HepG2 (cell line): ENCODE data around the gene SGMS1. TPM values are rescaled to one million over a fixed set of nuclear protein-coding genes. Genes with fewer than 3 reads are reported as not detected.
A peak's percentile ranks its signal among the peaks of the same experiment; 100 is the strongest.

Source experiments
- ATAC-seq: fragments of 200-7000 bp; cut with Tn5 transposase; 3 replicates; pipeline ENCODE4 v1.9.1; 2020; ENCODE audit warnings: mild to moderate bottlenecking, moderate library complexity
- BruUV-seq: library from RNA; stranded (reverse); fragments of 400-500 nt; replicated peaks from 2 replicates; lab custom pipeline; 2021; lab: Mats Ljungman, UMichigan
- CTCF ChIA-PET: fragments of 300-600 bp; formaldehyde crosslinking; extraction: SDS; loops from one replicate; lab custom pipeline; 2021; ENCODE audit warnings: low total read pairs, inconsistent platforms, low intra/inter-chr PET ratio; lab: Yijun Ruan, JAX
- POLR2A ChIA-PET: fragments of 350-600 bp; sonication (Branson Sonifier 250); formaldehyde crosslinking; loops from one replicate; lab custom pipeline; 2020; ENCODE audit warnings: antibody characterized with exemption, inconsistent platforms; lab: Yijun Ruan, JAX
- DNase-seq: peaks from one replicate; pipeline ENCODE4 v3.0.0-alpha.2; 2015; ENCODE audit warnings: low spot score
- FAIRE-seq: peaks from 3 replicates; lab custom pipeline; 2011; peaks lifted over from hg19 to GRCh38; lab: Jason Lieb, UNC
- H2AFZ ChIP-seq: one replicate; pipeline ENCODE4 v1.6.1; 2011; ENCODE audit warnings: low read length, inconsistent platforms
- H3K27ac ChIP-seq: fragments of 300-600 bp; 3 replicates; pipeline ENCODE4 v1.8.0; 2011; ENCODE audit warnings: mixed run types, mild to moderate bottlenecking, mixed read lengths, low read length, inconsistent platforms; ENCODE audit not compliant: insufficient read depth; ENCODE audit errors: extremely low read length
- H3K27me3 ChIP-seq, 2 experiments: fragments of 200-600 bp in 1 of 2; 2 replicates in 1 of 2; 3 replicates in 1 of 2; pipeline versions ENCODE4 v1.6.0 to v1.8.0; 2011; ENCODE audit warnings: low read length in 2 of 2, mild to moderate bottlenecking in 2 of 2, moderate library complexity in 2 of 2, inconsistent platforms in 1 of 2; ENCODE audit not compliant: insufficient read depth in 2 of 2, control insufficient read depth in 1 of 2
- H3K36me3 ChIP-seq, 2 experiments: fragments of 200-600 bp in 1 of 2; replicated peaks in 1 of 2; 2 replicates in 1 of 2; 3 replicates in 1 of 2; pipeline versions ENCODE4 v1.5.1 to v1.8.0; 2011; ENCODE audit warnings: low read length in 2 of 2, inconsistent platforms in 1 of 2; ENCODE audit not compliant: insufficient read depth in 2 of 2, control insufficient read depth in 1 of 2
- H3K4me1 ChIP-seq: 2 replicates; pipeline ENCODE4 v1.5.1; 2012; ENCODE audit warnings: low read length, inconsistent platforms; ENCODE audit not compliant: insufficient read depth
- H3K4me2 ChIP-seq: 2 replicates; pipeline ENCODE4 v1.6.0; 2011; ENCODE audit warnings: low read depth, low read length, inconsistent platforms
- H3K4me3 ChIP-seq, 3 experiments: fragments of 200-600 bp in 1 of 3; sonication (generic), shearing (Covaris generic) in 1 of 3; replicated peaks in 1 of 3; 2 replicates each; pipeline ENCODE4 v1.5.1; 2011 to 2016; ENCODE audit warnings: low read length in 3 of 3, inconsistent platforms in 2 of 3, low read depth in 2 of 3, mild to moderate bottlenecking in 2 of 3, control low read depth in 1 of 3, mixed read lengths in 1 of 3; ENCODE audit not compliant: insufficient read depth in 1 of 3
- H3K79me2 ChIP-seq: one replicate; pipeline ENCODE4 v1.6.1; 2011; ENCODE audit warnings: low read length, inconsistent platforms; ENCODE audit not compliant: insufficient read depth
- H3K9ac ChIP-seq: 2 replicates; pipeline ENCODE4 v1.6.0; 2011; ENCODE audit warnings: mild to moderate bottlenecking, low read depth, low read length, inconsistent platforms; ENCODE audit not compliant: insufficient read depth
- H3K9me3 ChIP-seq: 2 replicates; pipeline ENCODE4 v1.5.1; 2012; ENCODE audit warnings: mild to moderate bottlenecking, low read length
- H4K20me1 ChIP-seq: 2 replicates; pipeline ENCODE4 v1.6.0; 2011; ENCODE audit warnings: inconsistent platforms, mild to moderate bottlenecking, low read length, moderate library complexity; ENCODE audit not compliant: insufficient read depth
- HHEX ChIP-seq: IDR thresholded peaks from 2 replicates; pipeline ENCODE4 v1.6.1; 2016; ENCODE audit warnings: control low read depth
- HNF4G ChIP-seq, 2 experiments: sonication (generic) in 1 of 2; formaldehyde crosslinking in 1 of 2; IDR thresholded peaks; 2 replicates each; pipeline versions ENCODE4 v1.4.0 to v1.6.1; 2011 to 2020; ENCODE audit warnings: borderline replicate concordance in 2 of 2, low read depth in 2 of 2, mild to moderate bottlenecking in 2 of 2, low read length in 1 of 2, missing genetic modification reagents in 1 of 2, moderate library complexity in 1 of 2
- KDM2A ChIP-seq: sonication (generic); formaldehyde crosslinking; IDR thresholded peaks from 2 replicates; pipeline ENCODE4 v1.4.0; 2020; ENCODE audit warnings: low read depth, missing genetic modification reagents, borderline replicate concordance
- KLF16 ChIP-seq, 2 experiments: sonication (generic) in 1 of 2; formaldehyde crosslinking in 1 of 2; IDR thresholded peaks; 2 replicates each; pipeline versions ENCODE4 v1.6.1 to v1.8.0; 2016 to 2023; ENCODE audit warnings: missing genetic modification reagents in 2 of 2, missing compliant biosample characterization in 1 of 2
- MEF2D ChIP-seq: sonication (generic); formaldehyde crosslinking; IDR thresholded peaks from 2 replicates; pipeline ENCODE4 v1.5.1; 2020; ENCODE audit warnings: mild to moderate bottlenecking, missing genetic modification reagents
- PRDM10 ChIP-seq: sonication (generic); formaldehyde crosslinking; IDR thresholded peaks from 2 replicates; pipeline ENCODE4 v1.4.0; 2020; ENCODE audit warnings: low read depth, missing genetic modification reagents
- SAP130 ChIP-seq: IDR thresholded peaks from 2 replicates; pipeline ENCODE4 v1.6.1; 2016; ENCODE audit warnings: low read depth
- XRCC5 ChIP-seq: fragments of 200-400 bp; formaldehyde crosslinking; optimal IDR thresholded peaks from 2 replicates; pipeline ENCODE3; 2017; ENCODE audit warnings: mild to moderate bottlenecking, low read length
- ZNF331 ChIP-seq: sonication (generic); formaldehyde crosslinking; IDR thresholded peaks from 2 replicates; pipeline ENCODE4 v1.4.0; 2020; ENCODE audit warnings: missing genetic modification reagents
- ZNF335 ChIP-seq: sonication (generic); formaldehyde crosslinking; IDR thresholded peaks from 2 replicates; pipeline ENCODE4 v1.4.0; 2020; ENCODE audit warnings: missing genetic modification reagents
- WGBS: methylation state at CpG from one replicate; pipeline ENCODE4 v1.1.6; 2017; ENCODE audit warnings: low lambda C conversion rate; 5-methylcytosine and 5-hydroxymethylcytosine counted together
- in situ Hi-C: cut with HindIII; loops from 2 replicates; pipeline ENCODE4 v1.10.0; 2017; ENCODE audit warnings: low pct_unique_long_range_greater_than_20kb; ENCODE audit not compliant: extremely low pct_ligation_motif_present
- intact Hi-C: fragments of 100-400 bp; cut with micrococcal nuclease; formaldehyde crosslinking; loops from one replicate; pipeline ENCODE4 v1.10.0; 2022; ENCODE audit not compliant: unreplicated experiment
- polyA plus RNA-seq, 8 experiments: library from polyadenylated mRNA; depleted of rRNA in 3 of 8; stranded (reverse) in 7 of 8; unstranded in 1 of 8; fragments of >200 nt; fragmentation: Illumina TruSeq in 4 of 8; extraction: Trizol in 4 of 8; gene quantifications; 2 replicates each; pipeline versions ENCODE4 v1.2.1 to v1.2.3, GENCODE V29; 2011 to 2016; ENCODE audit warnings: low read depth in 4 of 8, missing spikeins in 1 of 8, mixed read lengths in 1 of 8; ENCODE audit not compliant: insufficient read depth in 1 of 8
- total RNA-seq, 5 experiments: library from RNA; depleted of rRNA; stranded (reverse); fragments of >200 nt; fragmentation: Illumina TruSeq; extraction: Trizol; gene quantifications; 2 replicates each; pipeline ENCODE4 v1.2.3, GENCODE V29; 2016; ENCODE audit warnings: low read depth in 1 of 5

SGMS1 gene
- total and polyA plus RNA-seq, 2 of the 13 experiments (the other 11 are each of a cell fraction or from before 2014, with no cell fraction given): 6.5 to 15.1 TPM

- no peak for TF ChIP-seq MEF2D (CRISPR knock-in tag)
- TF ChIP-seq, all 625 proteins: peak for 0
These were observed 83.5 kb downstream of the SGMS1 start (continued) for GRCh38 chr10:50540069-50540825.

GRCh38 chr10:50538555-50539398 lies 85.0 kb downstream of the SGMS1 start:
- H3K4me3 ChIP-seq: peak overlapping the region in 1 of 3 experiments; percentile 18; a peak in 1 of 6 replicates
- BruUV-seq: no TSS peak
- H3K4me2 ChIP-seq: peak overlapping the region; percentile 48
- CTCF ChIA-PET: no interaction called here
- no peaks in the 10 kb centered on the region for H3K36me3 ChIP-seq
- in situ Hi-C loops: no loop called here
- no peaks in the 10 kb centered on the region for H3K27me3 ChIP-seq
- intact Hi-C loops: loop anchor here (1.0 to 2.0 kb wide), 2 partner anchors 32 to 87 kb away; no protein-coding TSS in a partner anchor
- H3K9me3 ChIP-seq: no peaks in the 10 kb centered on the region
- POLR2A ChIA-PET: interaction anchor here (2.1 kb wide), 1 partner anchor 86 kb away, joined by 10 read pairs; the partner anchor contains the start of gene SGMS1
- ATAC-seq (peak; percentile 99), FAIRE-seq (peak; percentile 83), DNase-seq (peak; percentile 92)
- peaks cover 4% of the 10 kb centered on the region for H3K79me2 ChIP-seq
- peaks cover 21% of the 10 kb centered on the region for H3K4me1 ChIP-seq
- H3K27ac ChIP-seq: peak overlapping the region; percentile 29
- H3K9ac ChIP-seq: no peak overlapping the region
- no peak overlapping the region for H2AFZ ChIP-seq
- H4K20me1 ChIP-seq: no peaks in the 10 kb centered on the region
- 50% methylated on average over 5 of the region's 7 CpGs for WGBS
- TF ChIP-seq HNF4G (IDR thresholded peaks at IDR 0.05; ENCODE audit: borderline replicate concordance, low read depth, low read length) (no peak), HNF4G (CRISPR knock-in tag; IDR thresholded peaks at IDR 0.05; ENCODE audit: borderline replicate concordance, low read depth) (no peak), ZNF335 (CRISPR knock-in tag) (0 out of 2 replicates have a peak, but pooled peaks have one; percentile 39), PRDM10 (CRISPR knock-in tag) (0 out of 2 replicates have a peak, but pooled peaks have one; percentile 44), KLF16 (CRISPR knock-in tag; IDR thresholded peaks at IDR 0.05) (0 out of 4 replicates have a peak, but pooled peaks of 1 of the 2 experiments have one; percentile 13), ZNF331 (CRISPR knock-in tag) (peak; percentile 61; the same call in 1 of the 2 replicates), XRCC5 (peak; percentile 58), SAP130 (CRISPR knock-in tag) (peak; percentile 82), HHEX (0 out of 2 replicates have a peak, but pooled peaks have one; percentile 62), KDM2A (peak; percentile 42; the same call in 1 of the 2 replicates)
